PC-9 (cell line): ENCODE data around the gene BRPF3. TPM values are rescaled to one million over a fixed set of nuclear protein-coding genes. Genes with fewer than 3 reads are reported as not detected.

Experiments
- BruUV-seq: library from RNA; stranded (reverse); fragments of 400-500 nt; replicated peaks from 2 replicates; lab custom pipeline; 2021; lab: Mats Ljungman, UMichigan
- CTCF ChIA-PET: fragments of 300-600 bp; sonication (Branson Sonifier 250); formaldehyde crosslinking; loops from one replicate; lab custom pipeline; 2022; ENCODE audit warnings: antibody characterized with exemption; lab: Charles Lee
- POLR2A ChIA-PET: fragments of 300-600 bp; sonication (Branson Sonifier 250); formaldehyde crosslinking; loops from one replicate; lab custom pipeline; 2022; ENCODE audit warnings: antibody characterized with exemption; ENCODE audit not compliant: unreplicated experiment; lab: Charles Lee
- DNase-seq, 2 experiments: peaks; one replicate each; pipeline versions ENCODE4 v3.0.0 to v3.0.0-alpha.2; 2015 to 2022; ENCODE audit warnings: mixed read lengths in 1 of 2
- H2AFZ ChIP-seq: fragments of 200-600 bp; sonication (generic); 2 replicates; pipeline ENCODE4 v1.8.1; 2017; ENCODE audit warnings: antibody characterized with exemption
- H3F3A ChIP-seq: fragments of 200-600 bp; sonication (generic); 2 replicates; pipeline ENCODE4 v1.8.1; 2017; ENCODE audit warnings: antibody characterized with exemption, mild to moderate bottlenecking, low read depth; ENCODE audit not compliant: insufficient read depth
- H3K27ac ChIP-seq: fragments of 200-600 bp; sonication (generic); 2 replicates; pipeline ENCODE4 v1.6.1; 2016; ENCODE audit warnings: mixed run types
- H3K27me3 ChIP-seq: fragments of 200-600 bp; sonication (generic); 2 replicates; pipeline ENCODE4 v1.6.1; 2016; ENCODE audit warnings: low read depth, mixed run types; ENCODE audit not compliant: insufficient read depth
- H3K36me3 ChIP-seq: fragments of 200-600 bp; sonication (generic); 2 replicates; pipeline ENCODE4 v1.6.1; 2016; ENCODE audit warnings: low read depth, mixed run types
- H3K4me1 ChIP-seq: fragments of 200-600 bp; sonication (generic); replicated peaks from 2 replicates; pipeline ENCODE4 v1.6.1; 2016; ENCODE audit warnings: mixed run types; ENCODE audit not compliant: insufficient read depth
- H3K4me2 ChIP-seq: fragments of 200-600 bp; sonication (generic); 2 replicates; pipeline ENCODE4 v1.6.1; 2017; ENCODE audit warnings: mixed run types
- H3K4me3 ChIP-seq: fragments of 200-600 bp; sonication (generic); 2 replicates; pipeline ENCODE4 v1.6.1; 2016; ENCODE audit warnings: mixed run types
- H3K79me2 ChIP-seq: fragments of 200-600 bp; sonication (generic); 2 replicates; pipeline ENCODE4 v1.6.1; 2017; ENCODE audit warnings: low read depth, mixed run types
- H3K9me2 ChIP-seq: fragments of 200-600 bp; sonication (generic); 2 replicates; pipeline ENCODE4 v1.8.1; 2017; ENCODE audit warnings: mild to moderate bottlenecking; ENCODE audit not compliant: insufficient read depth
- H3K9me3 ChIP-seq: fragments of 200-600 bp; sonication (generic); 2 replicates; pipeline ENCODE4 v1.8.1; 2016; ENCODE audit warnings: low read depth; ENCODE audit not compliant: insufficient read depth
- H4K20me1 ChIP-seq: fragments of 200-600 bp; sonication (generic); 2 replicates; pipeline ENCODE4 v1.8.1; 2017; ENCODE audit not compliant: insufficient read depth
- EZH2 ChIP-seq: fragments of 200-600 bp; sonication (generic); IDR thresholded peaks from 2 replicates; pipeline ENCODE4 v1.8.0; 2017; ENCODE audit warnings: antibody characterized with exemption, low read depth
- intact Hi-C: fragments of 100-400 bp; cut with micrococcal nuclease; formaldehyde crosslinking; loops from one replicate; pipeline ENCODE4 v1.10.0; 2022; ENCODE audit not compliant: unreplicated experiment
- total RNA-seq: library from RNA; stranded (reverse); gene quantifications from 2 replicates; pipeline ENCODE4 v1.2.3, GENCODE V29; 2021
- TF ChIP-seq, protein P1 (sequence below): fragments of 200-600 bp; sonication (generic); conservative IDR thresholded peaks from 2 replicates; pipeline ENCODE4 v1.6.1; 2017; ENCODE audit warnings: mixed run types, antibody characterized with exemption, mild to moderate bottlenecking, moderate library complexity

BRPF3 gene
- total RNA-seq, 1 experiment from 2014 or later = 32.3 TPM

DNA sequence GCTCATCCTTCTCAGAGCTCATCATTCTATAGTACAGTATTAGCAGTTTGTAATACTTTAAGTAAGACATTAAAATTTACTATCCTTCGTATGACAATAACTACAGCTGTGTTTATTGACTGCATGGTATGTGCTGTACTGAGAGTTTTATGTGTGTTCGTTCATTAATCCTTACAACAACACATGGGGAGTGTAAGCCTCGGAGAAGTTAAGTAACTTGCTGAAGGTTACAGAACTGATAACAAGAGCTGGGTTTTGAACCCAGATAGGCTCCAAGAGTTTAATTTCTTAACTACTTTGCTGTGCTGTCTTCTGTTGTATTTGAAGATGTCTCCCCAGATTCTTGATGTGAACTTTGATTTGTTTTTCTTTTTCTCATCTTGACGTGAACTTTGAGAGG is 23.7 kb downstream of the BRPF3 start:
- peaks cover 3% of the 10 kb centered on the region; the same call in 1 of the 2 replicates for H4K20me1 ChIP-seq
- H3K9me3 ChIP-seq = 0 out of 2 replicates have a peak, but pooled peaks cover 4% of the 10 kb centered on the region
- H3K27ac ChIP-seq = no peak overlapping the region
- no peaks in the 10 kb centered on the region for H3K27me3 ChIP-seq
- H3K36me3 ChIP-seq = peaks cover 32% of the 10 kb centered on the region
- ChIA-PET CTCF (no interaction called here), POLR2A (interaction anchor here (0.6 kb wide), 1 partner anchor 539 kb away, joined by 4 read pairs; no protein-coding TSS in a partner anchor)
- no peak overlapping the region for H3K4me3 ChIP-seq
- H3K9me2 ChIP-seq = no peaks in the 10 kb centered on the region
- TF ChIP-seq EZH2 = no peak
- TF ChIP-seq, protein P1, sequence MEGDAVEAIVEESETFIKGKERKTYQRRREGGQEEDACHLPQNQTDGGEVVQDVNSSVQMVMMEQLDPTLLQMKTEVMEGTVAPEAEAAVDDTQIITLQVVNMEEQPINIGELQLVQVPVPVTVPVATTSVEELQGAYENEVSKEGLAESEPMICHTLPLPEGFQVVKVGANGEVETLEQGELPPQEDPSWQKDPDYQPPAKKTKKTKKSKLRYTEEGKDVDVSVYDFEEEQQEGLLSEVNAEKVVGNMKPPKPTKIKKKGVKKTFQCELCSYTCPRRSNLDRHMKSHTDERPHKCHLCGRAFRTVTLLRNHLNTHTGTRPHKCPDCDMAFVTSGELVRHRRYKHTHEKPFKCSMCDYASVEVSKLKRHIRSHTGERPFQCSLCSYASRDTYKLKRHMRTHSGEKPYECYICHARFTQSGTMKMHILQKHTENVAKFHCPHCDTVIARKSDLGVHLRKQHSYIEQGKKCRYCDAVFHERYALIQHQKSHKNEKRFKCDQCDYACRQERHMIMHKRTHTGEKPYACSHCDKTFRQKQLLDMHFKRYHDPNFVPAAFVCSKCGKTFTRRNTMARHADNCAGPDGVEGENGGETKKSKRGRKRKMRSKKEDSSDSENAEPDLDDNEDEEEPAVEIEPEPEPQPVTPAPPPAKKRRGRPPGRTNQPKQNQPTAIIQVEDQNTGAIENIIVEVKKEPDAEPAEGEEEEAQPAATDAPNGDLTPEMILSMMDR = no peak
- H3F3A ChIP-seq = peaks cover 17% of the 10 kb centered on the region; the same call in 1 of the 2 replicates
- H3K4me2 ChIP-seq = no peak overlapping the region
- H2AFZ ChIP-seq = no peak overlapping the region
- H3K4me1 ChIP-seq = peaks cover 28% of the 10 kb centered on the region
- intact Hi-C loops = loop anchor here (10.0 kb wide), 1 partner anchor 145 kb away; no protein-coding TSS in a partner anchor
- H3K79me2 ChIP-seq = peaks cover 7% of the 10 kb centered on the region; the same call in 1 of the 2 replicates
- no peak for DNase-seq
- BruUV-seq = no TSS peak

DNA sequence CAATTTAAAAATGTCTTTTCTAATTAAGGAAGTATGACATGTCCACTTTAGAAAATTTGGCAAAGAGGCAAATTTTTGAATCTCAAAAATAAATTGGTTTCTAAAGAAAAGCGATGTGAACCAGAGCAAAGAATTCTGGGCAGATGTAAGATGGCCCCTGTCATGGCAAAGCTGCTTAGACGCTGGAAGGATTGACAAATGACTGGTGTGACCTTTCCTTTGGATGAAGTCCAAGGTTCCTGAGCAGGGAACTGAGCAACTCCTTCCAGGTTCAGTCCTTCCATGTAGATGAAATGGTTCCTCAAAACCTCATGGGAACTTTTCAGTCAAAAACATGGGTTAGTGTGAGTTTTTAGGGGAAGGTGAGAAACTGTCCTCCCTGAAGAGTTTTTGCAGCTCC is 25.1 kb downstream of the BRPF3 start:
- Histone ChIP-seq H3K4me3 (no peak overlapping the region), H3K4me2 (no peak overlapping the region), H3K9me3 (0 out of 2 replicates have a peak, but pooled peaks cover 4% of the 10 kb centered on the region), H3F3A (peaks cover 30% of the 10 kb centered on the region; the same call in 1 of the 2 replicates), H2AFZ (no peak overlapping the region), H4K20me1 (peaks cover 3% of the 10 kb centered on the region; the same call in 1 of the 2 replicates), H3K27ac (no peak overlapping the region), H3K9me2 (no peaks in the 10 kb centered on the region), H3K36me3 (peaks cover 38% of the 10 kb centered on the region), H3K27me3 (no peaks in the 10 kb centered on the region), H3K79me2 (peaks cover 7% of the 10 kb centered on the region; the same call in 1 of the 2 replicates), H3K4me1 (peaks cover 42% of the 10 kb centered on the region)
- DNase-seq = no peak
- TF ChIP-seq, protein P1 = no peak
- no peak for TF ChIP-seq EZH2
- ChIA-PET CTCF (no interaction called here), POLR2A (no interaction called here)
- no TSS peak for BruUV-seq
- intact Hi-C loops = loop anchor here (10.0 kb wide), 1 partner anchor 143 kb away; no protein-coding TSS in a partner anchor

DNA sequence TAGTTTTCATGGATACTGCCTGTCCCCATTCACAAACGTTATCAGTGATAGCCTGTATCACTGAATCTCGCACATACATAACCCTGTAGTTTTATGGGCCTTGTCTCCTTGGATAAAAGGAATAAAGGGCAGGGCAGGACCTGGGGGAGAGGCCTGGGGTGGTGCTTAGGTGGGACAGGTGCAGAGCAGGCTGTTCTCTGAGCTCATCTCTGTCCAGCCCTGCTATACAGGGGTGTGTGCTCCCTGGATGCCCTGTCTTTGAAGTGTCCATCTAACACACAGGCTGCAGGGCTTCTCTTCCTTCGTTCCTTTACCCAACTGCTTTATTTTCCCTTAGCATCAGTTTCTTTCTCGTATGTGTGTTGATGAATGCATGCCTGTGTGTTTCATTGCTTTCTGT is 26.4 kb downstream of the BRPF3 start:
- intact Hi-C loops = loop anchor here (10.0 kb wide), 1 partner anchor 142 kb away; no protein-coding TSS in a partner anchor
- Histone ChIP-seq H3K36me3 (peaks cover 41% of the 10 kb centered on the region), H4K20me1 (peaks cover 3% of the 10 kb centered on the region; the same call in 1 of the 2 replicates), H3K27me3 (no peaks in the 10 kb centered on the region), H3K27ac (0 out of 2 replicates have a peak overlapping the region, but pooled peaks have one; percentile 52), H3K4me1 (peaks cover 55% of the 10 kb centered on the region), H3K79me2 (peaks cover 7% of the 10 kb centered on the region; the same call in 1 of the 2 replicates), H3K9me2 (no peaks in the 10 kb centered on the region), H3F3A (peaks cover 42% of the 10 kb centered on the region; the same call in 1 of the 2 replicates), H3K9me3 (peaks cover 4% of the 10 kb centered on the region; the same call in 1 of the 2 replicates), H3K4me3 (no peak overlapping the region), H3K4me2 (peak overlapping the region; percentile 66; the same call in 1 of the 2 replicates), H2AFZ (no peak overlapping the region)
- ChIA-PET POLR2A (no interaction called here), CTCF (no interaction called here)
- DNase-seq = no peak
- BruUV-seq = no TSS peak
- TF ChIP-seq, protein P1 = no peak
- TF ChIP-seq EZH2 = no peak
